Prostate gland (tissue), 2 donors: ENCODE data around the gene SLC44A3. TPM values are rescaled to one million over a fixed set of nuclear protein-coding genes. Genes with fewer than 3 reads are reported as not detected.

ENCODE experiments used
- DNase-seq: peaks from one replicate; pipeline ENCODE4 v3.0.0-alpha.2; 2019; ENCODE audit warnings: low spot score
- H3K27ac ChIP-seq, 2 donors: fragments of 200-600 bp; sonication (generic); 2 replicates each; pipeline ENCODE4 v1.5.1; 2017 to 2019
- H3K27me3 ChIP-seq: fragments of 200-600 bp; sonication (generic); replicated peaks from 2 replicates; pipeline ENCODE4 v1.5.1; 2019; ENCODE audit not compliant: insufficient read depth
- H3K36me3 ChIP-seq, 2 donors: fragments of 200-600 bp; sonication (generic); 1 replicate in 1 of 2; 2 replicates in 1 of 2; pipeline versions ENCODE4 v1.5.1 to v1.8.1; 2017 to 2019
- H3K4me1 ChIP-seq: fragments of 200-600 bp; sonication (generic); replicated peaks from 2 replicates; pipeline ENCODE4 v1.5.1; 2019
- H3K4me3 ChIP-seq, 2 donors: fragments of 200-600 bp; sonication (generic); 2 replicates each; pipeline ENCODE4 v1.5.1; 2017 to 2019
- H3K9me3 ChIP-seq: fragments of 200-600 bp; sonication (generic); 2 replicates; pipeline ENCODE4 v1.5.1; 2017
- CTCF ChIP-seq, 4 experiments: fragments of 200-600 bp in 2 of 4; fragments of 450-650 bp in 2 of 4; sonication (generic) in 2 of 4; IDR thresholded peaks; 1 replicate in 3 of 4; 2 replicates in 1 of 4; pipeline ENCODE4 v1.5.1; 2016 to 2019; ENCODE audit warnings: antibody characterized with exemption in 4 of 4, mild to moderate bottlenecking in 2 of 4, moderate library complexity in 2 of 4
- POLR2A ChIP-seq: fragments of 450-650 bp; IDR thresholded peaks from one replicate; pipeline ENCODE4 v1.6.1; 2016; ENCODE audit warnings: antibody characterized with exemption, mild to moderate bottlenecking
- POLR2AphosphoS5 ChIP-seq: sonication (generic); formaldehyde crosslinking; IDR thresholded peaks from one replicate; pipeline ENCODE4 v1.6.1; 2017; ENCODE audit warnings: antibody characterized with exemption
- WGBS: methylation state at CpG from one replicate; pipeline ENCODE4 v1.1.5; 2018; 5-methylcytosine and 5-hydroxymethylcytosine counted together
- intact Hi-C: fragments of 100-400 bp; cut with DNase I; formaldehyde crosslinking; loops from one replicate; pipeline ENCODE4 v1.14.2; 2022
- total RNA-seq, 2 donors: library from RNA; depleted of rRNA; stranded (reverse); fragments of >200 nt; gene quantifications; one replicate each; pipeline ENCODE4 v1.1.0, GENCODE V29; 2016

The SLC44A3 gene
- total RNA-seq, 2 donors from 2014 or later = 15.4 to 16.2 TPM

GRCh38 chr1:94817712-94818111 lies 2.4 kb upstream of the SLC44A3 start:
- TF ChIP-seq POLR2AphosphoS5 = no peak
- no peak for TF ChIP-seq CTCF (IDR thresholded peaks at IDR 0.05)
- no peak for TF ChIP-seq POLR2A
- Histone ChIP-seq H3K9me3 (no peaks in the 10 kb centered on the region), H3K27me3 (no peaks in the 10 kb centered on the region), H3K27ac (no peak overlapping the region), H3K4me3 (no peak overlapping the region), H3K36me3 (no peaks in the 10 kb centered on the region), H3K4me1 (peaks cover 4% of the 10 kb centered on the region)
- 98% methylated on average over 2 of the region's 2 CpGs for WGBS
- no peak for DNase-seq
- intact Hi-C loops = no loop called here

- Histone ChIP-seq H3K4me1 (peaks cover 4% of the 10 kb centered on the region), H3K4me3 (peak overlapping the region; percentile 72), H3K27ac (peak overlapping the region; percentile 53 to 69), H3K27me3 (no peaks in the 10 kb centered on the region), H3K36me3 (no peaks in the 10 kb centered on the region), H3K9me3 (no peaks in the 10 kb centered on the region)
- no peak for DNase-seq
- intact Hi-C loops = no loop called here
- no peak for TF ChIP-seq POLR2AphosphoS5
- TF ChIP-seq CTCF (IDR thresholded peaks at IDR 0.05) = no peak
- TF ChIP-seq POLR2A = no peak
- 39% methylated on average over 14 of the region's 14 CpGs for WGBS
Measured at GRCh38 chr1:94819238-94819944, 766 bp upstream of the SLC44A3 start.

GRCh38 chr1:94820936-94821335 lies 779 bp downstream of the SLC44A3 start:
- peak overlapping the region; percentile 69 to 73 for H3K27ac ChIP-seq

GRCh38 chr1:94821636-94822305 lies 1.6 kb downstream of the SLC44A3 start:
- H3K4me3 ChIP-seq = no peak overlapping the region
- H3K4me1 ChIP-seq = peaks cover 4% of the 10 kb centered on the region
- no peak for TF ChIP-seq POLR2A
- TF ChIP-seq POLR2AphosphoS5 = no peak
- no peak for TF ChIP-seq CTCF (IDR thresholded peaks at IDR 0.05)
- no peaks in the 10 kb centered on the region for H3K36me3 ChIP-seq
- intact Hi-C loops = no loop called here
- no peaks in the 10 kb centered on the region for H3K27me3 ChIP-seq
- WGBS = 55% methylated on average over 9 of the region's 9 CpGs
- no peak for DNase-seq
- no peaks in the 10 kb centered on the region for H3K9me3 ChIP-seq
- peak overlapping the region in 1 of 2 donors; percentile 69 for H3K27ac ChIP-seq

More at GRCh38 chr1:94820936-94821335, 779 bp downstream of the SLC44A3 start:
- Histone ChIP-seq H3K36me3 (no peaks in the 10 kb centered on the region), H3K4me1 (peaks cover 4% of the 10 kb centered on the region), H3K4me3 (peak overlapping the region; percentile 72), H3K27me3 (no peaks in the 10 kb centered on the region), H3K9me3 (no peaks in the 10 kb centered on the region)
- TF ChIP-seq POLR2AphosphoS5 = no peak
- no peak for TF ChIP-seq POLR2A
- TF ChIP-seq CTCF (IDR thresholded peaks at IDR 0.05) = no peak
- intact Hi-C loops = no loop called here
- DNase-seq = no peak
- whole genome bisulfite sequencing = 12% methylated on average over 7 of the region's 7 CpGs
